Heart left ventricle (tissue), 13 donors: ENCODE measurements around the gene ETFB.

Source experiments
- POLR2A ChIP-seq, 2 donors: fragments of 450-650 bp; IDR thresholded peaks; one replicate each; pipeline ENCODE4 v1.6.1; 2017; ENCODE audit warnings: antibody characterized with exemption in 2 of 2, mild to moderate bottlenecking in 2 of 2, moderate library complexity in 2 of 2
- TF ChIP-seq, protein P1 (sequence below), 12 donors: fragments of 200-600 bp; sonication (generic) in 4 of 12; IDR thresholded peaks; one replicate each; pipeline versions ENCODE4 v1.5.0 to v1.8.0; 2018 to 2022; ENCODE audit warnings: antibody characterized with exemption in 12 of 12, mild to moderate bottlenecking in 5 of 12
- donor health status: ischemic (EF 13 %, LVEDD 7.1; RV severe dilation, severe dysfunction).
- donor health status: DM: no; HTN: yes; CAD: no.
- donor health status: DM: no; HTN: no; CAD: no.
- donor health status: ischemic (EF 25% LVEDD 6.9; RV normal size, moderate dysfunction).
- donor health status: ischemic (EF 25% LVEDD 5.7; RV mildly dilated, moderate dysfunction).
- donor health status: ischemic (EF 35%, LVEDD 5.7; RV mildly dilated, moderate dysfunction).
- donor health status: nonischemic (EF 11% LVEDD 7.7; RV severe dilation, severe dysfunction).
- donor health status: DM: yes; HTN: yes; CAD: no.
- donor health status: PGD.
- donor health status: ischemic (EF 29% LVEDD 5.4; RV normal size, mild dysfunction).
- donor health status: nonischemic (EF 23%, LVEDD 6.1; RV moderate dilation, normal function).

DNA sequence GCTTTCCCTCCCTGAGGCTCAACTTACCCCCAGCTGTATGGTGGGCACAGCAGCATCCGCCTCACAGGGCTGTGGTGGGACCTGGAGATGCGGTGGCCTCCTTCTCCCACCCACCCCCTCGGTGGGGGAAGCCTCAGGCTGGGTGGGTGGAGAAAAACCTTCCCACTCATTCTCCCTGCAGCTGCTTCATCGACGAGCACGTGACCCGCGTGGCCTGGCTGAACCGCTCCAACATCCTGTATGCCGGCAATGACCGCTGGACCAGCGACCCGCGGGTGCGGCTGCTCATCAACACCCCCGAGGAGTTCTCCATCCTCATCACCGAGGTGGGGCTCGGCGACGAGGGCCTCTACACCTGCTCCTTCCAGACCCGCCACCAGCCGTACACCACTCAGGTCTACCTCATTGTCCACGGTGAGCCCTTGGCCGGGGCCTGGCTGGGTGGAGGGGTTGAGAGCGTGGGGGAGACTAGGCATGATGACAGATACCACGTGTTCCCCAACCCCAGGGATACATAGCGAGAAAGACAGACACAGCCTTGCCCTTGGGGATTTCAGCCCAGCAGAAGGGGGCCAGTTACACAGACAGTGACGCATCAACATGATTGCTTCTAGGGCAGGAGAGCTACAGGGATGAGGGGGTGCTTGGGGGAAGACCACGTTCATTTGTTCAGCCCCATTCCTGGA, 42.6 kb downstream of the ETFB start:
- TF ChIP-seq, protein P1, sequence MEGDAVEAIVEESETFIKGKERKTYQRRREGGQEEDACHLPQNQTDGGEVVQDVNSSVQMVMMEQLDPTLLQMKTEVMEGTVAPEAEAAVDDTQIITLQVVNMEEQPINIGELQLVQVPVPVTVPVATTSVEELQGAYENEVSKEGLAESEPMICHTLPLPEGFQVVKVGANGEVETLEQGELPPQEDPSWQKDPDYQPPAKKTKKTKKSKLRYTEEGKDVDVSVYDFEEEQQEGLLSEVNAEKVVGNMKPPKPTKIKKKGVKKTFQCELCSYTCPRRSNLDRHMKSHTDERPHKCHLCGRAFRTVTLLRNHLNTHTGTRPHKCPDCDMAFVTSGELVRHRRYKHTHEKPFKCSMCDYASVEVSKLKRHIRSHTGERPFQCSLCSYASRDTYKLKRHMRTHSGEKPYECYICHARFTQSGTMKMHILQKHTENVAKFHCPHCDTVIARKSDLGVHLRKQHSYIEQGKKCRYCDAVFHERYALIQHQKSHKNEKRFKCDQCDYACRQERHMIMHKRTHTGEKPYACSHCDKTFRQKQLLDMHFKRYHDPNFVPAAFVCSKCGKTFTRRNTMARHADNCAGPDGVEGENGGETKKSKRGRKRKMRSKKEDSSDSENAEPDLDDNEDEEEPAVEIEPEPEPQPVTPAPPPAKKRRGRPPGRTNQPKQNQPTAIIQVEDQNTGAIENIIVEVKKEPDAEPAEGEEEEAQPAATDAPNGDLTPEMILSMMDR (IDR thresholded peaks at IDR 0.05): no peak
- no peak for TF ChIP-seq POLR2A (IDR thresholded peaks at IDR 0.05)
